Measurements from ENCODE around the gene MAD1L1. TPM values are rescaled to one million over a fixed set of nuclear protein-coding genes. Genes with fewer than 3 reads are reported as not detected.
A peak's percentile ranks its signal among the peaks of the same experiment; 100 is the strongest.

The MAD1L1 gene
- total and polyA plus RNA-seq, 7 donors: 11.7 to 17.5 (median 15.6) TPM

GRCh38 chr7:2224491-2224928 is 8.2 kb downstream of the MAD1L1 start:
- intact Hi-C loops (cut with DNase I): no loop called here
- Histone ChIP-seq H3K4me3 (peak overlapping the region; percentile 15), H3K9me3 (no peaks in the 10 kb centered on the region), H3K27ac (peak overlapping the region; percentile 75), H3K36me3 (ENCODE audit: insufficient read depth in 1 of 2, low read depth in 1 of 2) (peaks cover 0 to 70% of the 10 kb centered on the region in 2 donors), H3K27me3 (ENCODE audit: insufficient read depth in 3 of 3, low read length in 2 of 3) (no peaks in the 10 kb centered on the region), H3K4me1 (peaks cover 22% of the 10 kb centered on the region)
- ATAC-seq (peak; percentile 46 to 79 (median 67)), DNase-seq (no peak)
- TF ChIP-seq, protein P1, sequence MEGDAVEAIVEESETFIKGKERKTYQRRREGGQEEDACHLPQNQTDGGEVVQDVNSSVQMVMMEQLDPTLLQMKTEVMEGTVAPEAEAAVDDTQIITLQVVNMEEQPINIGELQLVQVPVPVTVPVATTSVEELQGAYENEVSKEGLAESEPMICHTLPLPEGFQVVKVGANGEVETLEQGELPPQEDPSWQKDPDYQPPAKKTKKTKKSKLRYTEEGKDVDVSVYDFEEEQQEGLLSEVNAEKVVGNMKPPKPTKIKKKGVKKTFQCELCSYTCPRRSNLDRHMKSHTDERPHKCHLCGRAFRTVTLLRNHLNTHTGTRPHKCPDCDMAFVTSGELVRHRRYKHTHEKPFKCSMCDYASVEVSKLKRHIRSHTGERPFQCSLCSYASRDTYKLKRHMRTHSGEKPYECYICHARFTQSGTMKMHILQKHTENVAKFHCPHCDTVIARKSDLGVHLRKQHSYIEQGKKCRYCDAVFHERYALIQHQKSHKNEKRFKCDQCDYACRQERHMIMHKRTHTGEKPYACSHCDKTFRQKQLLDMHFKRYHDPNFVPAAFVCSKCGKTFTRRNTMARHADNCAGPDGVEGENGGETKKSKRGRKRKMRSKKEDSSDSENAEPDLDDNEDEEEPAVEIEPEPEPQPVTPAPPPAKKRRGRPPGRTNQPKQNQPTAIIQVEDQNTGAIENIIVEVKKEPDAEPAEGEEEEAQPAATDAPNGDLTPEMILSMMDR (IDR thresholded peaks at IDR 0.05): no peak
- 35 to 65% (median 41%) methylated on average over 13 of the region's 13 CpGs for WGBS, 3 donors

- H3K27ac ChIP-seq: no peak overlapping the region
- H3K4me3 ChIP-seq: no peak overlapping the region
- intact Hi-C loops (cut with DNase I): no loop called here
- H3K4me1 ChIP-seq: peaks cover 22% of the 10 kb centered on the region
- no peaks in the 10 kb centered on the region for H3K9me3 ChIP-seq
- WGBS, 3 donors: 93 to 96% (median 95%) methylated on average over 17 of the region's 17 CpGs
- no peaks in the 10 kb centered on the region for H3K27me3 ChIP-seq (ENCODE audit: insufficient read depth in 3 of 3, low read length in 2 of 3)
- TF ChIP-seq, protein P1 (IDR thresholded peaks at IDR 0.05): no peak
- H3K36me3 ChIP-seq (ENCODE audit: insufficient read depth in 1 of 2, low read depth in 1 of 2): peaks cover 0 to 67% of the 10 kb centered on the region in 2 donors
- ATAC-seq (no peak), DNase-seq (no peak)
Observed at GRCh38 chr7:2223321-2223720, 9.4 kb downstream of the MAD1L1 start.

DNA sequence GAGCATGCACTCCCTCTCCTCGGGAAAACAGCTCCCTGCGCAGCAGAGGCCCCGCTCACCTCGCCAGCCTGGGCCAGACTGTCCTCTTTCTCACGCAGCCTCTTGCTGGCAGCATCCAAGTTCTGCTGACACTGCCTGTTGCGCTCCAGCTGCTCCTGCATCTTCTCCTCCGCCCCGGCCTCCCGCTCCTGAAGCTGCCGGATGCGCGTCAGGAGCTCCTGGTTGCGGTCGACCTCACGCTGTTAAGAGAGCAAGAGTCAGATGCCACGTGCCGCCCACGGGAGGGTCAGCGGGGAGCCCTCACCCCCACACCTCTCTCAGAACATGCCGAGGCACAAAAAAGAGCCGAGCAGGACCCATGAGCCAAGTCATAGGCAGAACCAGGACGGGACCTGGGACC is 10.2 kb downstream of the MAD1L1 start:
- WGBS, 3 donors: 92 to 98% (median 95%) methylated on average over 22 of the region's 22 CpGs
- no peak overlapping the region for H3K27ac ChIP-seq
- H3K4me3 ChIP-seq: no peak overlapping the region
- TF ChIP-seq, protein P1 (IDR thresholded peaks at IDR 0.05): no peak
- ATAC-seq (no peak), DNase-seq (no peak)
- no peaks in the 10 kb centered on the region for H3K27me3 ChIP-seq (ENCODE audit: insufficient read depth in 3 of 3, low read length in 2 of 3)
- no peaks in the 10 kb centered on the region for H3K9me3 ChIP-seq
- peaks cover 22% of the 10 kb centered on the region for H3K4me1 ChIP-seq
- intact Hi-C loops (cut with DNase I): no loop called here
- H3K36me3 ChIP-seq (ENCODE audit: insufficient read depth in 1 of 2, low read depth in 1 of 2): peaks cover 0 to 64% of the 10 kb centered on the region in 2 donors

DNA sequence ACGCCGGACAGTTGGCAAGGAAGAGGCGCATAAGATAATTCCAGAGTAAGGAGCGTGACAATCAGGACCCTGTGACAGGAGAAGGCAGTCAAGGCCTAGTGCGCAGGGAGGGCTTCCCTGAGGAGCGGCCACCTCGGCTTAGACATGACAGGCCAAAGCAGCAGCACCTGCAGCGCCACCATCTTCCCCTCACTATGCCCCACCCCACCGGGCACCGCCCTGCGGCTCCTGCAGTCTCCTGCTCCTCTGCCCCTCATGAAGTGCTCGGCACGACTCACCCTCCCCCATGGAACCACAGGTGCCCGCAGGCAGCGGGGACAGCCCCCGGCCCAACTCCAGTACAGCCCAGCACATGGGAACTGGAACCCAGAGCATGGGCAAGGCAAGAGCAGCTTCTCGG is 11.8 kb downstream of the MAD1L1 start:
- H3K27ac ChIP-seq: no peak overlapping the region
- no peak overlapping the region for H3K4me3 ChIP-seq
- H3K27me3 ChIP-seq (ENCODE audit: insufficient read depth in 3 of 3, low read length in 2 of 3): no peaks in the 10 kb centered on the region
- WGBS, 3 donors: 88 to 98% (median 89%) methylated on average over 16 to 17 of the region's 17 CpGs
- H3K36me3 ChIP-seq (ENCODE audit: insufficient read depth in 1 of 2, low read depth in 1 of 2): peaks cover 0 to 69% of the 10 kb centered on the region in 2 donors
- no peak for DNase-seq
- no peak for ATAC-seq
- no peaks in the 10 kb centered on the region for H3K9me3 ChIP-seq
- intact Hi-C loops (cut with DNase I): no loop called here
- TF ChIP-seq, protein P1 (IDR thresholded peaks at IDR 0.05): no peak
- peaks cover 22% of the 10 kb centered on the region for H3K4me1 ChIP-seq

GRCh38 chr7:2220506-2220905 is 12.2 kb downstream of the MAD1L1 start:
- H3K4me3 ChIP-seq: no peak overlapping the region
- ATAC-seq (no peak), DNase-seq (no peak)
- peaks cover 22% of the 10 kb centered on the region for H3K4me1 ChIP-seq
- intact Hi-C loops (cut with DNase I): no loop called here
- no peaks in the 10 kb centered on the region for H3K9me3 ChIP-seq
- WGBS, 3 donors: 88 to 94% (median 90%) methylated on average over 16 of the region's 16 CpGs
- H3K36me3 ChIP-seq (ENCODE audit: insufficient read depth in 1 of 2, low read depth in 1 of 2): peaks cover 0 to 73% of the 10 kb centered on the region in 2 donors
- H3K27ac ChIP-seq: no peak overlapping the region
- H3K27me3 ChIP-seq (ENCODE audit: insufficient read depth in 3 of 3, low read length in 2 of 3): no peaks in the 10 kb centered on the region
- TF ChIP-seq, protein P1 (IDR thresholded peaks at IDR 0.05): no peak
